HG03280 (cell line): ENCODE measurements around the gene TMEM208.

Source experiments
- ATAC-seq: cut with Tn5 transposase; IDR thresholded peaks from one replicate; pipeline ENCODE4 v1.9.1; 2021; ENCODE audit warnings: mild to moderate bottlenecking, moderate library complexity; ENCODE audit not compliant: unreplicated experiment

TMEM208 gene

DNA sequence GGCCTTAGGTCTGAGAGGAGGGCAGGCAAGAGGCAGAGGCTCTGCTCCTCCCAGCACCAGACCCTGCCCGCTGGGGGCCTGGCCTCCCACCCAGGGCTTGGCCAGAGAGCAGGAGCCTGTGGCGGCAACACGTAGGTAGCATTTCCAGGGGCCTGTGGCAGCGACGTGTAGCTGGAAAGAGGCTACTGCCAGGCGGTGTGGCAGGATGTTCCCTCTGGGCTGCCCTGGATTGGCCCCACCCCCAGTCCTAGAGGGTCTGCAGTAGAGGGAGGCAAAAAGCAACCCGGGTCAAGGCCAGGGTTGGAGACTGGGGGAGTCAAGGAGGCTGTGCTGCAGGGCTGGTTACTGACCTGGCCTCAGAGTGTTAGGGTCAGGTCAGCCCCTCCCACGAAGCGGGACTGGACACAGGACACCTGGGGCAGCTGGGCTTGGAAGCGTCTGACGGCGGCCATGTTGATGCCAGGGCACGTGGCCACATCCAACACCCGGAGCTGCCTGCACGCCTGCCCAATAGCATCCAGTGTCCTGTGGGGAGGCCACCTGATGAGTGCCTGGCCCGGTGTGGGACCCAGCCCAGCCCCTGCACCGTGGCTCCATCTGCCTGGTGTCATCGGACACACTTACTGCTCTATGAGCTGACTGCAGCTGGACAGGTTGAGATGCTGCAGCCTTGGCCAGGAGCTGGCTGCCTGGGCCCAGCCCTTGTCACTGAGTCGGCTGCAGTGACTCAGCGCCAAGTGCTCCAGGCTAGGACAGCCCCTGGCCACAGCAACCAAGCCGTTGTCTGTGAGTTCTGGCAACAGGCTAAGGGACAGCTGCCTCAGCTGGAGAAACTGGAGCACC, 19.5 kb upstream of the TMEM208 start:
- no peak for ATAC-seq

DNA sequence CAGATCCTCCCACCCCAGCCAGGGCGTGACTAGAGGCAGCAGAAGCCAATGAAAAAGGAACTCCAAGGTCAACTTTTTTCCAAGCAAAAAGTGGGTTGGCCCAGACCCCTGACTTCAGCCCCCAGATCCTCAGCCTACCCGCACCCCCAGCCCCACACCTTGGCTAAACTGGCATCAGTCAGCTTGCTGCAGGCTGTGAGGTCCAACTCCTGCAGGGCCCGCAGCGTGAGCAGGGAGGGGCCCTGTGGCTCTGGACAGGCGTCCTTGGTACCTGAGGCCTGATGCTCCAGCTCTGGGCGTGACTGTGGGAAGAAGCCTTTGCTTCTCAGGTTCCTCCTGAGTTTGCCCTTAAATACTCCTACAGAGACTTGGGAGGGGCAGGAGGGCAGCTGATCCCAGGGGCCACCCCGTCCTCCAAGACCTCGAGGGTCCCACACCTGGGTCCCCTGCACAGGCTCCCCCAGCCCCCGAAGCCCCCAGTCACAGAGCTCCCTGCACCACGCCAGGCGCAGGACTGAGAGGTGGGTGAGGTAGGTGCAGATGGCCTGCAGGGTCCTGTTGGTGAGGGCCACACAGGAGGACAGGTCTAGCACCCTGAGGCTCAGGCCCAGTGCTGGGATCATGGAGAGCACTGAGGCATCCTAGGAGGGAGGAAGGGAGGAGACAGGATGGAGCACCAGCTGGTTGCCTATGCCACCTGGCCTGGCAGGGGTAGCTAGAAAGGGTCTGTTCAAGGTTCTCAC, 18.6 kb upstream of the TMEM208 start:
- no peak for ATAC-seq

DNA sequence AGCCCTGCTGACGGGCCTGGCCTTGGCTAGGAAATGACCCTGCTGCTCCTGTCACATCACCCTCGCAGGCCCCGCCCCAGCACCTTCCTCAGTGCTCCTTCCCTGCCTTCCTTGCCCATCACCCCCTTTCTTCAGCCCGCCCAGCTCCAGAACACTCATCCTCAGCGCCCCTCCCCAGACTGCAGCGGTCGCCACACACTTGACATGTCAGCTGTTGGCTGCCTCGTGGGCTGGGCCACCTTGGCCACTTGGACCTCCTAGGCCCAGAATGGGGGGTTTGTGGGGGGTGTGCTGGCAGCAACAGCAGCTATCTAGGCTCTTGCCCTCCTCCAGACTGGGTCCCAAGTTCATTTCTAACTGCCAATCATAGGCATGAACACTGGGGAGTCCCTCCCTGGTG, 17.4 kb upstream of the TMEM208 start:
- no peak for ATAC-seq

DNA sequence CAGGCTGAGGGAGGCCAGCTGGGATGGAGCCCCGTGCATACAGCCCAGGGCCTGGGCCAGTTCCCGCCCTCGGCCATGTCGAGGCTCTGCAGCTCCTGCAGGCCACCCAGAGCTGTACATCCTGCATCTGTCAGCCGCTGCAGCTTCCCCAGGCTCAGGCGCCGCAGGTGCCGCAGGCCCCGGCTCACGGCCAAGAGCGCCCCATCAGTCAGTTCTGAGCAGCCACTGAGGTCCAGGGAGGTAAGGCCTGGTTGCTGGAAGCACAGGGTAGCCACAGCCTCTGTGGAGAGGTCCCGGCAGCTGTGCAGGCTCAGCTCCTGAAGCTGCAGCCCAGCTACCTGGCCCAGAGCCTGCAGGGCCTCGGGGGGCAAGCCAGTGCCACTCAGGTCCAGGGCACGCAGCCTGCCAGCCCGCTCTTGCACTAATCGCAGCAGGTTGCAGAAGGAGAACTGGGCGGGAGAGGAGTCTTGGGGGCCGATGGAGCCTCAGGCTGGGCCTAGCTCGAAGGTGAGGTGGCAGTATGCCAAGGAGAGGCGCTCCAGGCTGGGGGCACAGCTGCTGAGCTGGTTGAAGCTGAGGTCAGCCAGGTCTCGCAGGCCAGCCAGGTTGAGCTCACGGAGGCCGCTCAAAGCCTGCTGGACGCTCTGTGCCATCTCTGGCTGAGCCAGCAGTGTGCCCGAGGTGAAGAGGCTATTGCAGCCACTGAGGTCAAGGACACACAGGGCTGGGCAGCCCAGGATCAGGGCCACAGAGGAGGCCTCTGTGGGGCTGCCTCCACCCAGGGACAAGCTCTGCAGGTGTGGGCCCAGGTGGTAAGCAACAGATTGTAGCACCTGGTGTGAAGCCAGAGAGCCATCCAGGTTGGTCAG, 16.6 kb upstream of the TMEM208 start:
- ATAC-seq = no peak

DNA sequence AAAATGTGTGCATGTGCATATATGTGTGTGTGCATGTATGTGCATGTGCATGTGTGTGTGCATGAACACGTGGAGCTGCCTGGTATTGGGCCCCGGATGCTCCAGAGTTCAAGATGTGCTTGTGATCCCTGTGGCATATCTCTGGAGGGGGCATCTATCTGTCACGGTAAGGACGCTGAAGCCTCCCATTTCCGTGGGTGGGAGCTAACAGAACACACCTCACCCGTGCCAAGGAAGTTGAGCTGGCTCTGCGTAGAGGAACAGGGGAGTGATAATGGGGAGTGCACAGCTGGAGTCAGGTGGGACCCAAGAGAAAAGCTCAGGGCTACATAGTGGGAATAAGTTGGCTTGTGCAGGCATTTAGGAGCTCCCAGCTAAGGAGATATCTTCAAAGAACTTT, 15.3 kb upstream of the TMEM208 start:
- no peak for ATAC-seq

DNA sequence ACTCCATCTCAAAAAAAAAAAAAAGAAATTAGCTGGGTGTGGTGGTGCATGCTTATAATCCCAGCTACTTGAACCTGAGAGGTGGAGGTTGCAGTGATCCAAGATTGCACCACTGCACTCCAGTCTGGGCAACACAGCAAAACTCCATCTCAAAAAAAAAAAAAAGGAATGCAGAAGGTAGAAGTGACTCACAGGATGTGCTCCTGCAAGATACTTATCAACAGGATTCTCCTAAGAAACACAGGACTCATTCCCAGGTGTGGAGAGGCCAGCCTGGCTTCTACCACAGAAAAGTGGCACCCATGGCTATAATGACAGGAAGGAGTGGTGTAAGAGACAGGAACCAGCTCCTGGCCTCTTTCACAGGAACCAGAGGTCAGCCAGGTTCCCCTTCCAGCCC, 14.2 kb upstream of the TMEM208 start:
- no peak for ATAC-seq

DNA sequence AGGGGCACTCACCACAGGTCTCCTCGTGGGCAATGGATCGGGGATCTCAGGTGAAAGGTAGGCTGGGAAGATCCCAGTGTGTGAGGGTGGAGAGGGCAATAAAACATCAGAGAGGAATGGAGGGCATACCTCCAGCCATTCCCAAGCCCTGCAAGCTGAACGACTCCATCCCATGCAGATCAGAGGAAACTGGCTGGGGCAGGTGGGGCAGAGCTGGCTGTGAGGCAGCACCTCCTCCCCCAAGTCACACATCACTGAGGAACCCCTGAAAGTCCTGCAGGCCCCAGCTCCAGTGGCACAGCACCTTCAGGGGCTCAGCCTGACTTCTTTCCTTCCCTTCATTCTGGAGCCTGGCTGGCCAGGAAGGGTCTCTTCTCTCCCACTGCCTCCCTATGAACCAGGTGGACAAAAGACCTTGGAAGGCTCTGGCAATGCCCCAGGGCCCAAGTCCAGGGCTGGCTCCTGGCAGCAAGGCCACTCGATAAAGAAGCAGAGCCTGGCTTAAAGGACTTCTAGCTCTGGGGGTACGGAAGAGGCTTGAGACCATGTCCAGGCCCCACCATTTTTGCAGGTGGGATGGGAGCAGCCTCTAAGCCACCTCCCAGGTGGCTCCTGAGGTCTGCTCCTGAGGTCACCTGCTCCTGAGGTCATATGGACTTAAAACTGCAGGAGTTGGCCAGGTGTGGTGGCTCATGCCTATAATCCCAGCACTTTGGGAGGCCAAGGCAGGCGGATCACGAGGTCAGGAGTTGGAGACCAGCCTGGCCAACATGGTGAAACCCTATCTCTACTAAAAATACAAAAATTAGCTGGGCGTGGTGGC, 13.5 kb upstream of the TMEM208 start:
- ATAC-seq = no peak

DNA sequence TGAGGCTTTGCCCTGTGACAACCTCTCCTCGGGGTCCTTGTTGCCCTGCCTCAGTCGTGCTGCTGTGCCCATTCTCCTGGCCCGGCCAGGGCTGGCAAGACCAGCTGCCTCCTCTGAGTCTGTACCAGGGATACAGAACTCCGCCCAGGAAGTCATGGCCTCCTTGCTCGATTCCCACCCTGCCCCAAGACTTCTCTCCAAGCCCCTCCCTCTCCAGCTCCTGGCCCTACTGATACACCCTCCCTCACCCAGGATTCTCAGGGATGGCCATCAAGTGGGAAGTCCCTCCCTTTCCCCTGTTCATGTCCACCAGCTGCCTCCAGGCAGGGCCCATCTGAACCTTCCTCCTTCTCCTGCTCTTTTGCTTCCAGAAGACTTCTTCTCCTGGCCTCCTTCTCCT, 11.2 kb upstream of the TMEM208 start:
- no peak for ATAC-seq

DNA sequence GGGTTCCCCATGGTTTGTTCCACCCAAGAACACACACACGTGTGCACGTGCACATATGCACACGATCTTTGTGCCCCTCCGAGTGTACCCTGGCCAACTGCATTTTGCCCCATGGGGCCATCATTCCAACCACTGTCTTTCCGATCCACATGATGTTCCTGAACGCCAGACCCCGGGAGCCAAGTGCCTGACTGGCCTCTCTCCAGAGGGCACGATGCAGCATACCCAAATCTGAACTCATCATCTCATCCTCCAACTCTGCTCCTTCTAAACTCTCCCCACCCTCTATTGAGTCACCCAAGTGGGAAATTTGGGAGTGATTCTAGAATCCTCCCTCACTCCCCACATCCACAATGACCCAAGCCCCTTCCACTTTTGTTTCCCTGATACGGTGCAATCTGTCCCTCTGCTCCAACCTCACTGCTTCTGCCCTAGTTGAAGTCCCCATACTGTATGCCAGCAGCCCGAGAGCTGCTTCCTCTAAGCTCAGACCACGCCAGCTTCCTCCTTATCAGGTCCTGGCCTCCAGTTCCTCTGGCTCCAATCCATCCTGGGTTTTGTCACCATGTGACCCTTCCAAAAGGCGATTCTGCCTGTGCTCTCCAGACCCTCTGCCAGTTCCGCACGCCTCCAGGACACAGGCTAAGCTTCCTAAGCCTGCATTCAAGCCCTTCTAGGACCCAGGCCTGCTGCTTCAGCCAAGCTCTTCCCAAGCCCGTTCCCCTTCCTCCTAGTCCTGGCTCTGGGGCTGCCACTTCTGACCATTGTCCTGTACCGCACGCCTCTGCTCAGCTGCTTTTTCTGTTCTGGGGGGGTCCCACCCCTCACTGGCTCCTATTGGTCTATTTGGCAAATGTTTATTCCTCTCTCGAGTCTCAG, 10.1 kb upstream of the TMEM208 start:
- no peak for ATAC-seq

DNA sequence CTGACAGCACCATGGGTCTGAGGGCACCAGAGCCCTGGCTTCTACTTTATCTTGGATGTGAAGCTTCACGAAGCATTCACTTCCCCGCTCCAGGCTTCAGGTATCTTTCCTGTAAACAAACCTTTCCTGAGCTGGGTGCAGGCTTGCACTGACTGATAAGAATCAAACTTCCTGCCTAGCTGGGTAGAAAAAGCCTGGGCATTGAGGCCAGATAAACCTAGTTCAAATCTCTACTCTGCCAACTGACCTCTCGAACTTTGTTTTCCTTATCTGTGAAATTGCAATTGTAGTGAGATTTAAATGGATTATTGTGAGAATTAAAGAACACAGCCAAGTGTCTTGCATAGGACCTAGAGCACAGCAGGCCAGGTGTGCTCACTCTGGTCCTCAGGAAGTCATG, 2.9 kb upstream of the TMEM208 start:
- no peak for ATAC-seq

DNA sequence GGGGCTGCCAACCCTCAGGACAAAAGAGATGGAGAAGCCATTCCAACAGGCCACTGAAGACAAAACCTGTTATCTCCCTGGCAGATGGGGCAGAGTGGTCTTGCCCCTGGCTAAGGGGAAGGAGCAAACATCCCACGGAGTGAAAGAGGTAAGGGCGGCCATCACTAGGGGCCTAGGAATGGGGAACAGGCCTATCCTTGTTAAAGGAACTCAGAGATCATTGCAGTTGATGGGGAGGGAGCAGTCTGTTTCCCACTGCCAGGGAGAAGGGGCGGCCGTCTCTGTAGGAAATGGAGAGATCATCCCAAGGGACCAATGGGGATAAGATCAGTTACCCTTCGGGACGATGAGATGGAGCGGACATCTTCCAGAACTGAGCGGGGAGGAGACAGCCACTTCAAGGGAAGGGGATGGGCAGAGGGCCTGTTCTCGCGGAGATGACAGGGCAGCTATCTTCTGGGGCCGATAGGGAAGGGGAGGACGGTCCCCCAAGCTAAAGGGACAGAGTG, 581 bp upstream of the TMEM208 start:
- ATAC-seq = no peak

DNA sequence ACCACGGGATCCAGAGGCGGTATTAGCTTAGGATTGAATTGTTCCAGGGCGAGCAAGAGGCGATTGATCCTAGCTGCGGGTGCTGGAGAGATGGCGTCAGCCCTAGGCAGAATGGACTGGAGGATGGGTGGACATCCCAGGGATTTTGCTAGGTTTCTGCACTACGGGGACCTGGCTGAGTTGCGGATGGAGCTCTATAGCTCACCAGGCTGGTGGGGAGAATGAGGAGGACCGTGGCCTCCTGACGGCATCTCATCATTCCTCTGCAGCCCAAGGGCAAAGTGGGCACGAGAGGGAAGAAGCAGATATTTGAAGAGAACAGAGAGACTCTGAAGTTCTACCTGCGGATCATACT, 614 bp downstream of the TMEM208 start:
- ATAC-seq = no peak

DNA sequence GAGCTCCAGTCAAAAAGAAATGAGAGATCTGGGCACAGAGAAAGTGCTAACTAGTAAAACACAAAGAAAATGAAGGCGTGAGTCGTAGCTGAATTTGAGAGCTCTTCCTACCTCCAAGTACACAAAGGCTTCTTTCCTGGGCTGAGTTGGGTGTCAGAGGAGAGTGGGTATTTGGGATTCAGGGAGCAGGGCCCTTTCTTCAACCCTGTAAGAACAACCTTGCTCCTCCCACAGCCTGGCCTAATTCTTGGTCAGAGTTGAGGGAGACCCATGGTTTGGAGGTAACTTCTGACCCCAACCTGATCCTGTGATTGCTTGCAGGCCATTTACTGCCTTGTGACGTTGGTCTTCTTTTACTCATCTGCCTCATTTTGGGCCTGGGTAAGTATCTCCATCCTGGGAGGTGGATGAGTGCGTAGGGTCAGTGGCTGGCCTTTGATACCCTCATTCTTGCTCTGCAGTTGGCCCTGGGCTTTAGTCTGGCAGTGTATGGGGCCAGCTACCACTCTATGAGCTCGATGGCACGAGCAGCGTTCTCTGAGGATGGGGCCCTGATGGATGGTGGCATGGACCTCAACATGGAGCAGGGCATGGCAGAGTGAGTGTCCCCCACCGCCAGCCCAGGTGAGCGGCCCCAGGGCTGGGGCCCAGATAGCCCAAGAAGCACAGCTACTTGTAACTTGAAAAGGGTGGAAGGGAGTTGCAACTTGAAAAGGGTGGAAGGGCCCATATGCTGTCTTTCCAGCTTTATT, 1.3 kb downstream of the TMEM208 start:
- ATAC-seq = no peak

DNA sequence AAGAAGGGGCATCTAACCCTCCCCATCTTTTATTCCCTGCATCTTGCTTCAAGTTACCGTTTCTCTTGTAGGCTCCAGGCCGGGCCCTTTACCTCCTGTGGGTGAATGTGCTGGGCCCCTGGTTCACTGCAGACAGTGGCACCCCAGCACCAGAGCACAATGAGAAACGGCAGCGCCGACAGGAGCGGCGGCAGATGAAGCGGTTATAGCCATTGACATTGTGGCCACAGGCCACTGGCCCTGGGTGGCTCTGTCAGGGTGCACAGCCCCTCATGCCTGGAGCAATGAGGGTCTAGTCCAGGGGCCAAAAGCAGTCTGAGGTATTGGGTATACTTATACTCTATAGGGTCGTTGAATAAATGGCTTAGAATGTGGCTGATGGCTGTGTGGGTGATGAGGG, 2.0 kb downstream of the TMEM208 start:
- ATAC-seq = no peak

DNA sequence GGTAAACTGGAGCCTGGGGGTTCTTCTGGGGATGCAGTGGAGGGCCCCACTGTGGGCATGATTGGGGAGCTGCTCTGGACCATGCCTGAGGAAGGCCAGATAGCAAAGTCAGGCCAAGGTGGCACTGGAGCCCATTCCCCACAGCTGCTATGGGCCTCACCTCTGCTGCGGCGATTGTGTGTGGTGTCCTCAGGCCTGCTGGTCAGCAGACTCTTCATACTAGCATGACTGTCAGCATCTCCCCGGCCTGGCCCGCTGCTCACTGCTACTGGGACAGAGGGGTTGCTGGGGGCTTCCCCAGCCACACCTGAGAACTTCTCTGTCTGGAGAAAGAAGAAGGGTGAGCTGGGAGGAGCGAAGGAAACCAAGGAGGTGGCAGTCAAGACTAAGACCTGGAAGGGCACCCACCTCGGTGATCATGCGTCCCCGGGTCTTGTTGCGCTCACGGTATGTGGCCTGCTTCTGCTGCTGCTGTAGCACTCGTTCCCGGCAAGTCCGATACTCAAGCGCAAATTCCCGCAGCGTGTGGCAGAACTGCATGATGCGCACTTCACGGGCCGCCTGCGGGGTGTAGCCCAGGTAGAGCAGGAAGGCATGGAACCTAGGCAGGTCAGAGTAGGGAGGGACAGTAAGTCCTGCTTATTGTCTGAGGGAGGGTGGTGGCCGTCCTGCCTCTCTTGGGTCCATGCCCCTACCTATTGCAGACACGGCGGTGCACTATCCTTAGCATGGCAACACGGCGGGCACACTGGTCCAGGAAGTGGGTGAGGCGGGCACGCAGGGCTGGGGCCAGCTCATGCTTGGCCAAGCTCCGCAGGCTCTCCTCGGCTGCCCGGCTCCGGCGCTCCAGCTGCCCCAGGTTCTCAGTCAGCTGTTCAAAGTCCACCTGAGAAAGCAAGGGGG, 3.2 kb downstream of the TMEM208 start:
- no peak for ATAC-seq

DNA sequence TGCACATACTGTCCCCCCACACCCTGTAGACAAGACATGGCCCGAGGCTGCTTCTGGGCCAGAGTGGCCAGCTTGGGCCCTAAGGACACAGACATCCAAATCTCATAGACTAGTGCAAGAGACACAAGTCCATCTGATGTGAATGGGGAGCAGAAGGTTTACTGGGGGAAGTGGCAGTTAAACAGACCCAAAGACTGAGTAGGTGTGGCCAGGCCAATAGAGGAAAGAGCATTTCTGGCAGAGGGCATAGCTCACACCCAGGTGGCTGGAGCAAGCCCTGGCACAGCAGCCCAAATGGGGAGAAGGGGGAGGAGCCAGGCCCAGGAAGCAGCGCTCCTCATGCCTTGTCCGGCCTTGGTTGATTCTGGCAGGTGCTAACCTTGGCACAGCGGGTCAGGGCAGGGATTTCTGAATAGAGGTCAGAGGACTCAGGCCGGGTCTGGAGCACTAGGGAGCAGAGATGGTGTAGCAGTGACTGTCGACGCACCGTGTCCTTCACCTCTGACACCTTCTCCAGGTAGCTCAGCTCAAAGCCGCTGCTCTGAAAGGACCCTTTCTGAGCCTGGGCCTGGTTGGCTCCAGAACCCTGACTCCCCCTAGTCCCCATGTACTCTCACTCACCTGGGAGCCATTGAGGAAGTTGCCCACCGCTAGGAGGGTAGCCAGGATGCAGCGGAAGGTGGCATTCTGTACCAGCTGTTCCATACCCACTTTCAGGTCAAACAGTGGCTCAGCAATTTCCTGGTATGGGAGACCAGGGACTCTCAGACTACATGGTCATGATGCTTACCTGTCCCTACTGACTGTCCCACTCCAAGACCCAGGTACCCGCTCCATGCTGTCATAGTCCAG, 4.1 kb downstream of the TMEM208 start:
- no peak for ATAC-seq

DNA sequence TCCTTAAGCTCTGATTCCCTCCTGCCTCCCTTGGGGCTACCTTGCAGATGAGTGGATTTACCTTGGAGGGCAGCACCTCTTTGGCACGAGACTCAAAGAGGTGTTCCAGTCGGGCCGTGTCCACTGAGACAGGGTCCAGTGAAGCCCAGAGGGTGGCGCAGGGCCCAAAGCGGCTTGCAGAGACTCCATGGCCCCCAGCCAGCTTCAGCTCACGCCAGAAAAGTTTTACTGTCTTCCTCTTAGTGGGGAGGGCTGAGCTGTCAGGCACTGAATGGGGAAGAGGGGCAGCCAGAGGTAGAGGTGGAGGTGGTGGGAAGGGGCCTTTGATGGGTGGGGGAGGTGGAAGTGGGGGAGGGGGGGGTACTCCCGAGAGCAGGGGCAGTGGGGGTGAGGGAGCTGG, 6.7 kb downstream of the TMEM208 start:
- no peak for ATAC-seq
